Trophoblast cell (in vitro differentiated cells and primary cell): ENCODE results near the gene IRF7.

ENCODE experiments used
- DNase-seq, 2 donors: peaks; one replicate each; pipeline ENCODE4 v3.0.0-alpha.2; 2016
- H2AFZ ChIP-seq: 2 replicates; pipeline ENCODE4 v1.6.1; 2013; ENCODE audit warnings: low read length, moderate library complexity, mild to moderate bottlenecking; ENCODE audit not compliant: insufficient read depth, poor library complexity
- H2AK5ac ChIP-seq: 2 replicates; pipeline ENCODE4 v1.6.1; 2013; ENCODE audit warnings: mild to moderate bottlenecking, low read length
- H2BK120ac ChIP-seq: 2 replicates; pipeline ENCODE4 v1.6.1; 2013; ENCODE audit warnings: low read length, mild to moderate bottlenecking, moderate library complexity; ENCODE audit not compliant: insufficient read depth, poor library complexity
- H2BK12ac ChIP-seq: 2 replicates; pipeline ENCODE4 v1.6.1; 2013; ENCODE audit warnings: mild to moderate bottlenecking, low read length, moderate library complexity
- H2BK5ac ChIP-seq: 2 replicates; pipeline ENCODE4 v1.6.1; 2013; ENCODE audit warnings: low read length, low read depth, moderate library complexity, mild to moderate bottlenecking; ENCODE audit not compliant: poor library complexity
- H3K14ac ChIP-seq: 2 replicates; pipeline ENCODE4 v1.6.1; 2013; ENCODE audit warnings: mild to moderate bottlenecking, low read length
- H3K18ac ChIP-seq: 2 replicates; pipeline ENCODE4 v1.6.1; 2013; ENCODE audit warnings: mild to moderate bottlenecking, low read length
- H3K23ac ChIP-seq: 2 replicates; pipeline ENCODE4 v1.6.1; 2013; ENCODE audit warnings: low read length
- H3K27ac ChIP-seq: 2 replicates; pipeline ENCODE4 v1.5.1; 2013; ENCODE audit warnings: low read depth, mild to moderate bottlenecking, inconsistent platforms, low read length, moderate library complexity
- H3K27me3 ChIP-seq: 2 replicates; pipeline ENCODE4 v1.6.1; 2013; ENCODE audit warnings: inconsistent platforms, mild to moderate bottlenecking, low read length, moderate library complexity; ENCODE audit not compliant: insufficient read depth
- H3K36me3 ChIP-seq, 2 experiments: 1 replicate in 1 of 2; 2 replicates in 1 of 2; pipeline ENCODE4 v1.6.1; 2013; ENCODE audit warnings: low read length in 2 of 2, mild to moderate bottlenecking in 2 of 2, moderate library complexity in 1 of 2; ENCODE audit not compliant: insufficient read depth in 2 of 2, control insufficient read depth in 1 of 2
- H3K4ac ChIP-seq: 2 replicates; pipeline ENCODE4 v1.6.1; 2013; ENCODE audit warnings: low read depth, mild to moderate bottlenecking, low read length, moderate library complexity
- H3K4me1 ChIP-seq, 2 experiments: 1 replicate in 1 of 2; 2 replicates in 1 of 2; pipeline ENCODE4 v1.6.1; 2013; ENCODE audit warnings: low read length in 2 of 2, mild to moderate bottlenecking in 2 of 2, moderate library complexity in 1 of 2; ENCODE audit not compliant: insufficient read depth in 2 of 2, control insufficient read depth in 1 of 2
- H3K4me2 ChIP-seq: 2 replicates; pipeline ENCODE4 v1.6.1; 2013; ENCODE audit warnings: inconsistent platforms, mild to moderate bottlenecking, low read length, moderate library complexity
- H3K4me3 ChIP-seq: 2 replicates; pipeline ENCODE4 v1.5.1; 2013; ENCODE audit warnings: mild to moderate bottlenecking, low read depth, low read length, inconsistent platforms
- H3K79me1 ChIP-seq: one replicate; pipeline ENCODE4 v1.6.1; 2013; ENCODE audit warnings: low read length
- H3K79me2 ChIP-seq: 2 replicates; pipeline ENCODE4 v1.6.1; 2013; ENCODE audit warnings: low read length, mild to moderate bottlenecking; ENCODE audit not compliant: control insufficient read depth, insufficient read depth, poor library complexity
- H3K9ac ChIP-seq: 2 replicates; pipeline ENCODE4 v1.6.1; 2013; ENCODE audit warnings: mild to moderate bottlenecking, low read length
- H3K9me3 ChIP-seq: 2 replicates; pipeline ENCODE4 v1.6.1; 2013; ENCODE audit warnings: low read depth, mild to moderate bottlenecking, control low read depth, inconsistent platforms, low read length; ENCODE audit not compliant: insufficient read depth
- H4K12ac ChIP-seq: 2 replicates; pipeline ENCODE4 v1.6.1; 2013; ENCODE audit warnings: low read depth, mild to moderate bottlenecking, low read length, moderate library complexity
- H4K8ac ChIP-seq: 2 replicates; pipeline ENCODE4 v1.6.1; 2013; ENCODE audit warnings: low read depth, mild to moderate bottlenecking, low read length, moderate library complexity
- H4K91ac ChIP-seq: one replicate; pipeline ENCODE4 v1.6.1; 2013; ENCODE audit warnings: low read depth, mild to moderate bottlenecking, low read length, moderate library complexity
- WGBS: extraction: QIAGEN DNeasy Blood & Tissue Kit; methylation state at CpG from one replicate; pipeline ENCODE4 v1.1.7; 2013; ENCODE audit warnings: missing lambda C conversion rate; ENCODE audit not compliant: insufficient read length, insufficient coverage; ENCODE audit errors: extremely low coverage; 5-methylcytosine and 5-hydroxymethylcytosine counted together

IRF7 gene

GRCh38 chr11:567011-567628, 48.6 kb downstream of the IRF7 start:
- H3K79me1 ChIP-seq = peaks cover 26% of the 10 kb centered on the region
- H3K14ac ChIP-seq = no peak overlapping the region
- H3K27me3 ChIP-seq = no peaks in the 10 kb centered on the region
- peak overlapping the region; percentile 18 for H3K4me3 ChIP-seq
- H3K23ac ChIP-seq = no peak overlapping the region
- H3K27ac ChIP-seq = no peak overlapping the region
- H3K9me3 ChIP-seq = peaks cover 6% of the 10 kb centered on the region
- H3K79me2 ChIP-seq = peaks cover 9% of the 10 kb centered on the region
- H3K36me3 ChIP-seq = peaks cover 16 to 19% of the 10 kb centered on the region in 2 experiments
- H4K8ac ChIP-seq = no peak overlapping the region
- no peak overlapping the region for H2AFZ ChIP-seq
- WGBS = no CpG with 5 or more reads among the region's 18 CpGs
- H3K4me2 ChIP-seq = peak overlapping the region; percentile 99
- no peak overlapping the region for H4K12ac ChIP-seq
- no peak overlapping the region for H2BK5ac ChIP-seq
- DNase-seq = no peak
- H2BK12ac ChIP-seq = no peak overlapping the region
- H3K18ac ChIP-seq = peak overlapping the region; percentile 51
- no peak overlapping the region for H2BK120ac ChIP-seq
- H4K91ac ChIP-seq = no peak overlapping the region
- peak overlapping the region; percentile 32 for H2AK5ac ChIP-seq
- peak overlapping the region; percentile 84 for H3K4ac ChIP-seq
- H3K9ac ChIP-seq = peak overlapping the region; percentile 49
- H3K4me1 ChIP-seq = peaks cover 45 to 63% of the 10 kb centered on the region in 2 experiments

- peaks cover 8% of the 10 kb centered on the region for H3K9me3 ChIP-seq
- H2BK120ac ChIP-seq = peak overlapping the region; percentile 14
- H2AFZ ChIP-seq = no peak overlapping the region
- no peaks in the 10 kb centered on the region for H3K27me3 ChIP-seq
- H3K9ac ChIP-seq = no peak overlapping the region
- peak overlapping the region; percentile 22 for H3K18ac ChIP-seq
- H4K91ac ChIP-seq = peak overlapping the region; percentile 36
- peak overlapping the region; percentile 3 for H2BK5ac ChIP-seq
- WGBS = no CpG with 5 or more reads among the region's 12 CpGs
- peaks cover 16 to 22% of the 10 kb centered on the region in 2 experiments for H3K36me3 ChIP-seq
- peak; percentile 68 to 85 for DNase-seq
- no peak overlapping the region for H4K12ac ChIP-seq
- peak overlapping the region; percentile 5 for H2AK5ac ChIP-seq
- H4K8ac ChIP-seq = peak overlapping the region; percentile 40
- H3K4ac ChIP-seq = peak overlapping the region; percentile 13
- H3K27ac ChIP-seq = peak overlapping the region; percentile 56
- peaks cover 37% of the 10 kb centered on the region for H3K79me1 ChIP-seq
- H3K14ac ChIP-seq = peak overlapping the region; percentile 54
- H3K4me3 ChIP-seq = no peak overlapping the region
- H3K4me2 ChIP-seq = no peak overlapping the region
- H3K79me2 ChIP-seq = peaks cover 20% of the 10 kb centered on the region
- peak overlapping the region; percentile 63 for H2BK12ac ChIP-seq
- H3K4me1 ChIP-seq = peaks cover 48 to 62% of the 10 kb centered on the region in 2 experiments
- no peak overlapping the region for H3K23ac ChIP-seq
These were observed 49.7 kb downstream of the IRF7 start for GRCh38 chr11:565921-566509.

- peak; percentile 83 to 87 for DNase-seq
- Histone ChIP-seq H3K27ac (peak overlapping the region; percentile 49), H3K4me2 (peak overlapping the region; percentile 3), H3K4me3 (peak overlapping the region; percentile 0), H3K4me1 (peaks cover 49 to 62% of the 10 kb centered on the region in 2 experiments), H2AFZ (no peak overlapping the region), H3K18ac (peak overlapping the region; percentile 34), H3K14ac (peak overlapping the region; percentile 38), H3K4ac (no peak overlapping the region), H2BK120ac (peak overlapping the region; percentile 25), H4K91ac (peak overlapping the region; percentile 52), H2BK12ac (peak overlapping the region; percentile 19), H3K9me3 (peaks cover 8% of the 10 kb centered on the region), H4K12ac (no peak overlapping the region), H2BK5ac (peak overlapping the region; percentile 55), H4K8ac (peak overlapping the region; percentile 5), H3K36me3 (peaks cover 16 to 22% of the 10 kb centered on the region in 2 experiments), H3K9ac (no peak overlapping the region), H3K79me2 (peaks cover 25% of the 10 kb centered on the region), H3K79me1 (peaks cover 43% of the 10 kb centered on the region), H2AK5ac (no peak overlapping the region), H3K27me3 (no peaks in the 10 kb centered on the region), H3K23ac (no peak overlapping the region)
- no CpG with 5 or more reads among the region's 12 CpGs for WGBS
These were observed 51.8 kb downstream of the IRF7 start for GRCh38 chr11:563812-564578.

- H3K9ac ChIP-seq = no peak overlapping the region
- DNase-seq = peak; percentile 95 to 96
- peaks cover 23% of the 10 kb centered on the region for H3K79me2 ChIP-seq
- peak overlapping the region; percentile 22 for H3K18ac ChIP-seq
- H4K12ac ChIP-seq = no peak overlapping the region
- H2AK5ac ChIP-seq = no peak overlapping the region
- no peak overlapping the region for H3K4me2 ChIP-seq
- peaks cover 8% of the 10 kb centered on the region for H3K9me3 ChIP-seq
- no peaks in the 10 kb centered on the region for H3K27me3 ChIP-seq
- peak overlapping the region; percentile 52 for H4K91ac ChIP-seq
- H3K14ac ChIP-seq = peak overlapping the region; percentile 33
- peaks cover 48 to 62% of the 10 kb centered on the region in 2 experiments for H3K4me1 ChIP-seq
- H3K79me1 ChIP-seq = peaks cover 40% of the 10 kb centered on the region
- H3K4me3 ChIP-seq = peak overlapping the region; percentile 0
- H3K27ac ChIP-seq = peak overlapping the region; percentile 49
- no CpG with 5 or more reads among the region's 18 CpGs for WGBS
- no peak overlapping the region for H3K23ac ChIP-seq
- H2BK120ac ChIP-seq = no peak overlapping the region
- peak overlapping the region; percentile 8 for H4K8ac ChIP-seq
- peaks cover 16 to 22% of the 10 kb centered on the region in 2 experiments for H3K36me3 ChIP-seq
- H2BK12ac ChIP-seq = no peak overlapping the region
- H2BK5ac ChIP-seq = no peak overlapping the region
- H3K4ac ChIP-seq = peak overlapping the region; percentile 34
- H2AFZ ChIP-seq = no peak overlapping the region
These were observed 52.5 kb downstream of the IRF7 start for GRCh38 chr11:563066-563811.
